ENCODE results near the gene GTPBP4. TPM values are rescaled to one million over a fixed set of nuclear protein-coding genes. Genes with fewer than 3 reads are reported as not detected.

The GTPBP4 gene
- total and polyA plus RNA-seq, 2 of the 8 experiments (the other 6 are each of a cell fraction or from before 2014, with no cell fraction given) = 16.9 to 98.1 TPM

GRCh38 chr10:955127-955819, 33.0 kb upstream of the GTPBP4 start (continued):
- TF ChIP-seq FOSL1 (IDR thresholded peaks at IDR 0.05; ENCODE audit: insufficient read depth, low read depth, low read length) = no peak
- TF ChIP-seq EGR1 (IDR thresholded peaks at IDR 0.05; ENCODE audit: borderline replicate concordance, low read depth, low read length) = no peak
- TF ChIP-seq SIX5 (IDR thresholded peaks at IDR 0.05; ENCODE audit: low read depth, low read length) = no peak
- no peak for TF ChIP-seq SAP30 (IDR thresholded peaks at IDR 0.05; ENCODE audit: insufficient read depth, insufficient replicate concordance, low read length)

Measured in H1 (cell line).